GM19240 (cell line): ENCODE measurements around the gene ADAMTS7.
"Not testable (repeated sequence)": the region's sequence is repeated elsewhere in the genome, so short reads cannot be mapped to it uniquely, and the experiment has no call there.

ENCODE experiments used
- DNase-seq: peaks from one replicate; pipeline ENCODE4 v3.0.0; 2011; ENCODE audit warnings: low spot score; ENCODE audit not compliant: insufficient read length

The ADAMTS7 gene

DNA sequence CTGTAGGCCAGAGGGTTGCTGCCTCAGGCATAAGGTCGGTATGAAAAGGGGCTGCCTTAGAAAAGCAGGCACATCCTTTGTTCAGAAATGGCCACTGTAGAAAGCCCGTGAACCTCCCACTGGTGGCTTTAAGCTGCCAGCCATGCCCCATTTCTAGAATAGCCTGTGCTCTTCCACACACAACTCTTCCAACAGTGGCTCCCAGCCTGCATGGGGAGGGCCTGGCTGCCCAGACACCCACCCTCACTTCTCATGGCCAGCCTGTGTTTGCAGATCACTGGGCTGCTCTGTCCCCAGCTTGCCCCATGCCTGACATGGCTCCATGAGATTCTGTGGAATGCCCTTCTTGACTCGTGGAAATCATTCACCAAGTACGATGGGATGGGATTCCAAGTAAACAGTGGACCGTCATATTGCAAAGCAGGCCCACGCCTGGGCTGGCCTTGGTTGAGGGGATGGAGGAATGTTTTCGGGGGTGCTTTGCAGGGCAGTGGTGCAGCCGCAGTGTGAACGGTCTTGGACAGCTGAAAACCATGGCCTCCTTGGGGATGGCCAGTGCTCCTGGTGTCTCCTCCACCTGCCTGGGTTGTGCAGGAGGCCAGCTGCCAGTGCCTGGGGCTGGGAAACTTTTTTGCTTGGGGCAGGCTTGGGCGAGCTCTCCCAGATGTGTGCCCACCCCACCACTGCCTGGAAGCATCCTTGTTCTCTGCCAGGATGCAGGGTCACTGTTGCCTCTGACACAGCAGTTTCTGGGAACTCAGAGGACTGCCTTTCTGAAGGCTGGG, 57.3 kb downstream of the ADAMTS7 start:
- DNase-seq: not testable (repeated sequence)

DNA sequence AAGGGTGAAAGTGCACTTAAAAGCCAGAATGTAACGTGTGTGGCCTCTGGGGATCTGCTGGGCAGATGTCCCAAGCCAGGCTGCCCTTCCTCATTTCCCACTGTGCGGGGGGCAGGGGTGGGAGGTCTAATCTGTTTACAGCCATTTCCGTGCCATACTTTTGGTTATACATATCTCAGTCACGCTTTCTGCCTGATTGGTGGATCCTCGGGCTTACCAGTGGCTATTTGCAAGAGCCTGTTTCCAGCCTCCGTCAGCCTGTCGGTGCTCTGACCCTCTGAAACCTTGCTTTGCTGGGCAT, 58.0 kb downstream of the ADAMTS7 start:
- DNase-seq: not testable (repeated sequence)

DNA sequence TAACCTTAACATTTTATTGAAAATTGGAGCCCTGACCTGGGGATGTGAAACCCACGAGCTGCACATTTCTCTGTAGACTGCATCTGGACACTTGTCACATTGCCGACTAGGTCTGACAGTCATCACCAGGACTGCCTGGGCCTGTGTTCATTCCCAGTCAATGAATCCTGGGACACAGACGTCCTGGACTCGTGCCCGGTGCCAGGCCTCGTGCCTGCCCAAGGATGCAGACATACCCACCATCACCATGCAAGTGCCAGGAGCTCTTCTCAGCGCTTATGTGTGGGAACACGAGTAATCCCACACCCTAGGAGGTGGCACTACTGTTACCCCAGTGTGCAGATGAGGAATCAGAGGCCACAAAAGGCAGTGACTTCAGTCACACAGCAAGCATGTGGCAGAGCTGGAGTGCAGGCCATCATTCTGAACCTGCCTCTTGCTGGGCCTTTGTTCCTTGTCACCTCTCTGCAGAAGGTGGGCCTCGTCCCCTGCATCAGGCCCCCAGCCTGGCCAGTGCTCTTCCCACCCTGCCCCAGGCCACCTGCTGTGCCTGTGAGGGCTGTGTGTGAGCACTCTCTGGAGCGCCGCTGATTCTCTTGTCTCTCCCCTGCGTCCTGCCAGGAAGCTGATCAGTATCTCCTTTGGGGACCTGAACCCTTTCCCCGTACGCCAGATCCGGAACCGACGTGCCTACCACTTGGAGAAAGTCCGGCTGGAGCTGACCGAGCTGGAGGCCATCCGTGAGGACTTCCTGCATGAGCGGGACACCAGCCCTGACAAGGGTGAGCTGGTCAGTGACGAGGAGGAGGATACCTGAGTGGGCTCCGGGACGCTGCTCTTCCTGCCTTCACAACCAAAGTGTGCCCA, 58.5 kb downstream of the ADAMTS7 start:
- DNase-seq: no peak

DNA sequence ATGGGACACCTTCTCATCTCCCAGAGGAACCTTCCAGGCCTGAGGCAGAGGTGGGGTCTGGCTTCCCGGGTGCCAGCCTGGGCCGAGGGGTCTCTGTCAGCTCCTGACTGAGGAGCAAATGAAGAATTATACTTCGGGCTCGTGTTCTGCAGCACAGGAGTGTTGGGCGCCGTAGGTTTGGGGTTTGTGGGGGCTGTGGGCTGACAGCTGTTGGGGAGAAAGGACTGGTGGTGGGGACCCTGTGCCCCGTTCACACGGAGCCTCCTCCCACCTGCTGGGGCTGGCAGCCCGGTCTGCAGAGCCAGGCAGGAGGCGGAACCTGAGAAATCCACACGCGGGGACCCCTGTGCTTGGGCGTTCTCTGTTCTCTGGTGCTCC, 59.7 kb downstream of the ADAMTS7 start:
- DNase-seq: no peak

DNA sequence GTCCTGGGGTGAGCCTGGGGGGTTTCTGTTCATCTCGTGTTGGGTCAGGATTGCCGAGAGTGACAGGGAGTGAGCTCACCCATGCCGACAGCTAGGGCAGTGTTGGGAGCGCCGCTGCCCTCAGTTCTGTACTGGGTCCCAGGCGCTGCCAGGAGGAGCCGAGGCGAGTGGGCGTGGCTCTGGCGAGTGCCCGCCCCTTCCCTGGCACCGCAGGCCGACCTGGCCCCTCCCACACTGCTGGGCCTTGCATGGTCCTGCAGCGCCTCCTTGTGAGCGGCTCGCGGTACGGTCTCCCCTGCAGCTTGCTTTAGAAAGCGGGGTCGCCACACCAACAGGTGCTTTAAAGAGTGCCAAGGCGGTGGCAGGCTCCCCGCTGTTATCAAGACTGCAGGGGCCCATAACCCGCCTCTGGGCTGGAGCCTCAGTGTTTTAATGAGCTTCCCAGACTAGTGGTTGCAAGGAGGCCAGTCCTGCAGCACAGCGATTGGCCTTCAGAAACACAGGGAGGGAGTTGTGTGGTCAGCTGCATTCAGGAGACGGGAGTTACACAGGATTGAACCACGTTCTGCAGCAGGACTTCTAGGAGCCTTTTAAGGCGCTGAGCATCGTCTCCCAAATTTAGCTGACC, 60.2 kb downstream of the ADAMTS7 start:
- DNase-seq: peak; percentile 65

DNA sequence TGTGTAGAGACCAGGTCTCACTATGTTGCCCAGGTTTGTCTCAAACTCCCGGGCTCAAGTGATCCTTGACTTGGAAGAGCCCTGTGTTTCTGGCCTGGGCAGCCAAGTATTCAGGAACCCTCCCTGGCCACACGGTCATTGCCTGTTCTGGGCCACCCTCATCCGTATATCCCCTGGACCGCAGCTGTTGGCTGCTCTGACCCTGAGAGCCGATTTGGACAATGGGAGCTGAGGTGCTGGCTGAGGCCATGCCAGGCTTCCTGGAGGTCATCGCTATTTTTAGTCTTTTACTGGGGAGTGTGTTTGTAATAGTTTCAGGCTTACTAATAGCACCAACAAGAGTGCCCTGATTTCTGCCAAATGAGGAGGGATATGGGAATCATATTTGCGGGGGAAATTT, 60.7 kb downstream of the ADAMTS7 start:
- DNase-seq: no peak

DNA sequence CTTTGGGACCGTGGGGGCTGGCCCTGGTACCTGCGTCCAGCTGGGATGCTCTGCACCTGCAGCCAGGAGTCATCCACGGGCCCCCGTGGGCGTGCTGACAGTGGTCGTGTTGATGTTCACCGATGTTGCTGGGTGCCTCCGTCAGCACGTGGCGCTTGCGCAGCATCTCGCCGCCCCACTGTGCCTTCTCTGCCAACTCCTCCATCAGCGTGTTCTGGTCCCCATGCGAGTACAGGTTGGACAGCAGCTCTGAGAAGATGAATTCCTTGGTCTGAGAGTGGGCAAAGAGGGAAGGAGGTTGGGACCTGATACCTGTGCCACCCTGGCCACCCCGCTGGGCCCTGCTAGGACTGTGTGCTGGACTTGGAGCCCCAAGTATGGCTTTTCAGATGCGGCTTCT, 61.4 kb downstream of the ADAMTS7 start:
- DNase-seq: no peak

DNA sequence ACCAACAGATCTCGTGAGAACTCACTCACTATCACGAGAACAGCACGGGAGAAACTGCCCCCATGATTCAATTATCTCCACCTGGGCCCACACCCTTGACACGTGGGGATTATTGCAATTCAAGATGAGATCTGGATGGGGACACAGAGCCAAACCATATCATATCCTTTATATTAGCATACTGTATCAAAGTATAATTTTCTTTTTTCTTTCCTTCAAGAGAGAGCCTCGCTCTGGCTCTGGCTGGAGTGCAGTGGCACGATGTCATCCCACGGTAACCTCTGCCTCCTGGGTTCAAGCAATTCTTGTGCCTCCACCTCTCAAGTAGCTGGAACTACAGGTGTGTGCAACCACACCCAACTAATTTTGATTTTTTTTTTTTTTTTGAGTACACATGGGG, 63.4 kb downstream of the ADAMTS7 start:
- not testable (repeated sequence) for DNase-seq

DNA sequence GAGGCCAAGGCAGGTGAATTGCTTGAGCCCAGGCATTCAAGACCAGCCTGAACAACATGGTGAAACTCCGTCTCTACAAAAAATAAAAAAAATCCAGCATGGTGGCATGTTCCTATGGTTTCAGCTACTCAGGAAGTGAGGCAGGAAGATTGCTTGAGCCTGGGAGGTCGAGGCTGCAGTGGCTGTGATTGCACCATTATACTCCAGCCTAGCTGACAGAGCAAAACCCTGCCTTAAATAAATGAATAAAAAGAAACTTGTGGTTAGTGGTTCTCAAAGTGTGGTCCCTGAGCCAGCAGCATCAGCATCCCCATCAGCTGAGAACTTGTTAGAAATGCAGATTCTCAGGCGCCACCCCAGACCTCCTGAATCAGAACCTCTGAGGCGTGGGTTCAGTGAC, 69.6 kb downstream of the ADAMTS7 start:
- DNase-seq: not testable (repeated sequence)

DNA sequence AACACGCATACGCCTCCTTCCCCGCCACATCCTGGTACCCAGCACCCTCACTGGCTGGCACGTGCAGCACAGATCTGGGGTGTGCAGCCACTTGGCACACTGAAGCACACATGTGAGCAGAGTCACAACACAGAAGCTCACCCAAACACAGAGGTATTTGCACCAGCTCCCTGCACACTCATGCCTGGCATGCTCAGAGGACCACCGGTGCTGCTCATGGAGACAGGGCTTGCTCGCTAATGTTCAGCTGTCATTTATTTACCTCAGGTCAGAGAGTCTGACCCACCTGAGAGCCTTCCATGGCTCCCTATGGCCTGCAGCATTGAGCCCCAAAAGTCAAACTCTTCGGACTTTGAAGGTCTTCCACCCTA, 70.4 kb downstream of the ADAMTS7 start:
- no peak for DNase-seq

DNA sequence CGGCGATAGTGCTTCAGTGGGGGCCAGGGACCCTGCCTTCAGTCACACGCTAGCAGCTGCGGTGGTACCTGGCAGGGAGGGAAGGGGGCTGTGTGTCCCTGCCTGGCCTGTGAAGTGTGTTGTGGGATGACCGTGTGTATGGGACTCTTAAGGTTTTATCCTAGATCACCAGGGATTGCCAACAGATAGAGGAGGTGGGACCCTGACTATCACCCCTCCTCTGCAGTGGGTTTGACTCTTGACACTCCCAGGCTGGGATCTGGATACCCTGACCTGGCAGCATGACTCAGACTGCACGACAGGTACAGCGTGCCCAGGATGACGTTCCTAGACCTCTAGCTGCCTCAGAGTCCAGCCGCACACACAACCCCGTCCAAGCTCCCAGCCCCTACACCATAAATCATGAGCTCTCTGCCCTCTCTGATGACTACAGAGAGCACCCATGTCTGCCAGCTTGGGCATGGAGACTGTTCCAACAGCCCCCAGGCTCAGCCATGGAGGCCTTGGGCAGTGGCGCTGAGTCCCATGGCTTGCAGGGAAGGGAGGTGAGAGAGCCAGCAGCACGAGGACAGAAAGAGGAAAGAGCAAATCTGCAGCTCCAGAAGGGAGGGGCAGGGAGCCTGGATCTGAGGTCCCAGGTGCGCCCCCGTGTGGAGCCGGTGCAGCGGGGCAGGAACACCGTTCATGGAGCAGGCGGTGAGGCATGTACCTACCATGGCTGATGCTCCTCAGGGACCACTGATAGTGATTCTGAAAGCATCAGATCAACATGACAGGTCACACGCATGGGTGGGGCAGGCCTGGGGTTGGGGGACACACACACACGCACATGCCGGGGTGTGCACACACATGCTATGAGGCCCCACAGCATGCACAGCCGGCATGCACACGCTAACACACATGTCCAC, 71.0 kb downstream of the ADAMTS7 start:
- no peak for DNase-seq

DNA sequence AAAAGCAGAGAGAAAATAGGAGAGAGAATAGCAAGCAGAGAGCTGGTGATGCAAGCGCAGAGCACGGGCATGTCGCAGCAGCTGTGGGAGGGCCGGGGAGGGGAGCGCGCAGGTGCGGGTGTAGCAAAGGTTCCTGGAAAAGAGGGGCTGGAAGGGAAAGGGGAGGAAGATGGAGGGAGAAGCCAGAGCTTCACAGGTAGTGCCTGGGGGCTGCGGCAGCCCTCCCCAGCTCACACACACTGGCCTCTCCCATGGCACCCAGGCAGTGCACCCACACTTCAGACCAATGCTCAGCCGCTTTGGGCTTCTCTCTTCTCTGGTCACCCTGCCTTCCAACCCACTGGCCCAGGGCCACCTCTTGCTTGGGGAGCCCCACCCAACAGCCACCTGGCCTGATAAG, 72.1 kb downstream of the ADAMTS7 start:
- no peak for DNase-seq

DNA sequence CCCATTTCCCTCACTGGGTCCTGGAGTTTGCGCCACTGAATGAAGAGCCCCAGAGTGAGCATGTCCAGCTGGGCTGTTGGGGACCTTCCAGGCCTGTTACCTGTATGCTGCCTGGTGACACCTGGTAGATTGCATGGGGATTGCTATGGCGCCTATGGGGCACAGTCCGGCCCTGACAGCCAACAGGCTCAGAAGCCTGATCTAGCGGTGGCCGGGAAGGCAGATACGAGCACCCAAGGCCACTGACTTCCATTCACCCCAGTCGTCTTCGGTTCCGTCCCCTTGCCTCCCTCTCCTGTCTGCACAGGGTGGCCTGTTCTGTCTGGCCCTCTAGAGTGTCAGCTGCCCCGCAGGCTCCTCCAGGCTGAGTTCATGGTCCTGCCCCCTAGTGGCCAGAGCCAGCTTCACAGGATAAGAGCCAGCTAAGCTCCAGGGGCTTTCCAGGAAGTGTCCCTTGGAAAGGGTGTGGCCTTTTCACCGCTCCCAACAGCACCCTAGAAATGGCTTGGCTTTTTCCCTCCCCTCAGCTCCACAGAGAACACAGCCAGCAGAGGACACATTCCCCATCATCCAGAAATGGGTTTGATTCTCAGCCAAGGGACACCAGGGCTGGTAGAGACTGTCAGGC, 73.2 kb downstream of the ADAMTS7 start:
- DNase-seq: not testable (repeated sequence)

DNA sequence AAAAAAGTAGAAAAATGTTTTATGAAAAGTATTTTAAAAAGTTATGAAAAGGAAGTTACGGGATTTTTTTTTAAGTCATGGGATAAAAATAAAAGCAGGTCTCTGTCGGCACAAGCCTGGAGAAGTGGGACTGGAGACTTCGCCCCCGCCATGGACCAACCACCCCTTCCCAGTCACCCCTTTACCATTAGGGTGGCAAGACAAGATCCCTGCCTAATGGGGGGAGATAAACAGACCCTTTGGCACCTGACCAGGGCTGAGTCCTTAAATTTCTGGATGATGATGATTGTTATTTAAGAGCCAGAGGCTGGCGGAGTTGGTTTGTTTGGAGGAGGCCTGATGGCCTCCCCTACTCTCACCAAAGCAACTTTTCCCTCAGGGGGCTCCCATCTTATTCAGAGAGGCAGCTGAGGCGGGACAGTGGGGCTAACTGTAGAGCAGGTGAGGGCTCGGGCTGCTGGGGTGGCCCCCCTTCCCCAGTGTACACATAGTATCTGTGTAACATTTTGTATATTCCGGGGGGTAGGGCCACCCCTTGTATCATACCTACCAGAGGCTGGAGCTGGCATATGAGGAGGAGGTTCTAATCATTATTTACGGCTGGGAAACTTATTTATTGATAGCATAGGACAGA, 74.0 kb downstream of the ADAMTS7 start:
- DNase-seq: no peak

DNA sequence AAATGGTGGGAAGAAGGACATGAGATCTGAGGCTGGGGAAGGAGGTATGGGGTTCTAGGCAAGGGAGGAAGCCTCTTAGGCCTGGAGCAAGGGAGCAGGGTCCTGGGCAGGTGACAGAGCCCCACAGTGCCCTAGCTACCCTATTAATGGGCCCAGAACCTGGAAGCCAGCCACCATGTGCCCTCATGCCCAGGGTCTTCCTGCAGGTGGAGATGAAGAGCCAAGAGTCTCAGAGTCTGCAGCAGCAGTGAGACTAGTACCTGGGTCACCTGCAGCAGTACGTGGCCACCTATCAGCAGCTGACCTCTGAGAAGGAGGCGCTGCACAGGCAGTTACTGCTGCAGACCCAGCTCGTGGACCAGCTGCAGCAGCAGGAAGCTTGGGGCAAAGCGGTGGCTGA, 75.0 kb downstream of the ADAMTS7 start:
- not testable (repeated sequence) for DNase-seq

DNA sequence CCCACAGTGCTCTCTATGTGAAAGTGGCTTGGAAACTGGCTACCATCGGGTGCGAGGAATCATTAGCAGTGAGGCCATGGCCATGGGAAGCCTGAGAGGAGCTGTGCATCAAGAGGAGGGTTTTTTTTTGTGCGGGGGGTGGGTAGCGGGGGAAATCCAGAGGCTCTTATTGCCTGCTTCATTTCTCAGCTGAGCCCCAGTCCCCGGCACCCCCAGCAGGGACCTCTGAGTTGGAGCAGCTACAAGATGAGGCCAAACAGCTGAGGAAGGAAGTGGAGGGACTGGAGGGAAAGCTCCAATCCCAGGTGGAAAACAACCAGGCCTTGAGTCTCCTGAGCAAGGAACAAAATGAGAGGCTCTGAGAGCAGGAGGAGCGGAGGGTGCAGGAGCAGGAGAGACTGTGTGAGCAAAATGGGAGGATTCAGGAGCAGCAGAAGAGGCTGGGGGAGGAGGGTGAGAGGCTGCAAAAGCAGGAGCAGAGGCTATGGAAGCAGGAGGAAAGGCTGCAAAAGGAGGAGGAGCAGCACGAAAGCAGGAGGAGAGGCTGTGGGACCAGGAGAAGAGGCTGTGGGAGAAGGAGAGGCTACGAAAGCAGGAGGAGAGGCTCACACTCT, 76.7 kb downstream of the ADAMTS7 start:
- DNase-seq: no peak

DNA sequence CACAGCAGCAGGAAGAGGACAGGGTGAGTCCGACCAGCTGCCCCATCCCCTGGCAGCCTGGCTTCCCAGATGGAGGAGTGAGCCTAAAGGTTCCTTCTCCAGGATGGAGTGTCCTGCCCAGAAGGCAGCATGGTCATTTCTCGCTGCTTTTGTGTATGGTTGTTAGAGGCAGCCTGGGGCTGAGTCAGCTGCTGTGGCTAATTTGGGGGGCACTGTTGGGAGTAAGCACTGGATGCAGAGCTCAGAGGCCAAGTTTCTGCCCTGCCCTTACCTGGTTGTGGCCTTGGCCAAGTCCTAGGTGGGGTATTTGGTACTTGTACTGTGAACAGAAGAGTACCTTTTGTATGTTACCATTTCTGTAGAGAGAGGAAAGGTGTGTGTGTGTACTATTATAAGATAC, 78.6 kb downstream of the ADAMTS7 start:
- no peak for DNase-seq

DNA sequence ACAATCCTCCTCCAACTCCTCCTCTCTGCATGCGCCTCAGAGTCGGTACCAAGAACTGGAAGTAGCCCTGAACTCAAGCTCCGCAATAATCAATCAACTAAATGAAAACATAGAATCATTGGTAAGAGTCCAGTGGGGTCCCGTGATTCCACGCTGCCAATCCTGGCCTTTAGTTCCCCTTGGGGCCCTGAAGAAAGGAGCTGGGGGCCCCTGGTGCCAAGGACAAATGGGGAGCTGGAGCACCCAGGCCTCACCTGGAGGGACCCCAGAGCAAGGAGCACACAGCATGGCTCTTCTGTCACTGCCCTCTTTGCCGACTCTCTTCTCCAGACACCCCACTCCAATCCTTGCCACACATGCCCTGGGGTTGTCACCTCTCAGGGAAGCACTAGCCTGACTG, 80.3 kb downstream of the ADAMTS7 start:
- no peak for DNase-seq

DNA sequence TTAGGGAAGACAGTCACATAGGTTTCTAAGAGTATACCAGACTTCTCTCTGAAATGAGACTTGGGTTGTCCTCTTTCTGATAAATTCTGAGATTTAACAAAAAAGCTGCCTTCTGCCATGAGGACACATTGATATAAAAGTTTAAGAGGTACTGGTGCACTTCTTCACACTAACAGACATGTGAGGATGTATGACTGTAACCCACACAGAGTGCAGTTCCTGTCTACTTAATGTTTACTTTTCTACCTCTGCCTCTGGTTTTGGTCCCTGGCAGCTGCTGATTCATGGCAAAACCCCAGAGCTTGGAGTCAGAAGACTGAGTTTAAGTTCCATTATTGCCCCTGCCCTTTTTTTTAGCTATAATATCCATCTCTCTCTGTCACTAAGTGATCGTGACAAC, 82.8 kb downstream of the ADAMTS7 start:
- DNase-seq: not testable (repeated sequence)

DNA sequence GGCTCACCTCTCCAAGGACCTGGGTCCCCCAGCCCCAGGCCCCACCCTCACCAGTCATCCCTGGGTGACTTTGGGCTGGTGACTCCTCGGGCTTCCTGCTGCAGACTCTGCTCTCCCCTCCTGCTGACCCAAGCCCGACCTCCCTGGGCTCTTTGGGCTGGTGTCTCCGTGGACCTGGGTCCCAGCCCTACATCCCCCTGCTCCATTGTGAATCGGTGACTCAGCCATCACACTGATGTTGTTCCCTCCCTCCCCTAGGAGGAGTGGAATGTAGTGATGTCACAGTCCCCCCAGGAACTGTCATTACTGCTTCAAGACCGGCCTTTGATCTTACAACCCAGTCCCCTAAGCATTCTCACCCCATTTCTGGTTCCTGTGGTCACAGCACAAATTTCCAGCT, 83.7 kb downstream of the ADAMTS7 start:
- DNase-seq: no peak
